Esophagus squamous epithelium (tissue), 4 donors: ENCODE measurements around the gene UMODL1.

Experiments used
- POLR2A ChIP-seq, 4 donors: fragments of 450-650 bp; IDR thresholded peaks; one replicate each; pipeline ENCODE4 v1.6.1; 2017; ENCODE audit warnings: antibody characterized with exemption in 4 of 4, mild to moderate bottlenecking in 4 of 4, moderate library complexity in 3 of 4
- TF ChIP-seq, protein P1 (sequence below), 6 experiments: fragments of 450-650 bp in 4 of 6; fragments of 200-600 bp in 2 of 6; sonication (generic) in 2 of 6; IDR thresholded peaks; one replicate each; pipeline ENCODE4 v1.5.1; 2016 to 2019; ENCODE audit warnings: antibody characterized with exemption in 6 of 6, mild to moderate bottlenecking in 4 of 6, moderate library complexity in 4 of 6

DNA sequence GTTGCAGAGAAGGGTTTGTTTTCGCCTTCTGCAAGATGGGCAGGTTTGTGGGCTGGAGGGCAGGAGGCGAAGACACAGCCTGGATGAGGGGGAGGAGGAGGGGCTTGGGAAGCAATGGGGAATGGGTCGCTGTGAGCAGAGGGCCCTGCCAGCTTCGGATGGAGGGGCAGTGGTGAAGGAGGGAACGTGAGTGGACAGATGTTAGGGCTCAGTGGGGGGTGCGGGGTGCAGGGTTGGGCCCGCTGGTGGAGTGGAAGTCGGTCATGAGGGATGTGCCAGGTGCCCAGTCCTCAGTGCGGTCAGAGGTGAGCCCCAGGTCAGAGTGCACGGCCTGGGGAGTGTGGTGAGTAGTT is 92.4 kb downstream of the UMODL1 start:
- TF ChIP-seq, protein P1, sequence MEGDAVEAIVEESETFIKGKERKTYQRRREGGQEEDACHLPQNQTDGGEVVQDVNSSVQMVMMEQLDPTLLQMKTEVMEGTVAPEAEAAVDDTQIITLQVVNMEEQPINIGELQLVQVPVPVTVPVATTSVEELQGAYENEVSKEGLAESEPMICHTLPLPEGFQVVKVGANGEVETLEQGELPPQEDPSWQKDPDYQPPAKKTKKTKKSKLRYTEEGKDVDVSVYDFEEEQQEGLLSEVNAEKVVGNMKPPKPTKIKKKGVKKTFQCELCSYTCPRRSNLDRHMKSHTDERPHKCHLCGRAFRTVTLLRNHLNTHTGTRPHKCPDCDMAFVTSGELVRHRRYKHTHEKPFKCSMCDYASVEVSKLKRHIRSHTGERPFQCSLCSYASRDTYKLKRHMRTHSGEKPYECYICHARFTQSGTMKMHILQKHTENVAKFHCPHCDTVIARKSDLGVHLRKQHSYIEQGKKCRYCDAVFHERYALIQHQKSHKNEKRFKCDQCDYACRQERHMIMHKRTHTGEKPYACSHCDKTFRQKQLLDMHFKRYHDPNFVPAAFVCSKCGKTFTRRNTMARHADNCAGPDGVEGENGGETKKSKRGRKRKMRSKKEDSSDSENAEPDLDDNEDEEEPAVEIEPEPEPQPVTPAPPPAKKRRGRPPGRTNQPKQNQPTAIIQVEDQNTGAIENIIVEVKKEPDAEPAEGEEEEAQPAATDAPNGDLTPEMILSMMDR (IDR thresholded peaks at IDR 0.05): no peak
- no peak for TF ChIP-seq POLR2A (IDR thresholded peaks at IDR 0.05)
